HEK293 (cell line): Measurements from ENCODE around the gene ADGB.

Experiments used
- CTCF ChIA-PET: fragments of 350-600 bp; formaldehyde crosslinking; extraction: SDS; loops from one replicate; lab custom pipeline; 2021; ENCODE audit warnings: antibody characterized with exemption; lab: Yijun Ruan, JAX
- POLR2A ChIA-PET: fragments of 300-600 bp; formaldehyde crosslinking; extraction: SDS; loops from one replicate; lab custom pipeline; 2020; ENCODE audit warnings: antibody characterized with exemption, inconsistent platforms; lab: Yijun Ruan, JAX
- H3K27ac ChIP-seq: fragments of 200-500 bp; sonication (Bioruptor generic); 2 replicates; pipeline ENCODE4 v1.5.1; 2014; ENCODE audit warnings: low read depth, low read length, control low read depth, inconsistent platforms; ENCODE audit errors: extremely low read depth
- H3K36me3 ChIP-seq, 2 experiments: fragments of 200-500 bp in 1 of 2; sonication (Bioruptor generic) in 1 of 2; 1 replicate in 1 of 2; 2 replicates in 1 of 2; pipeline ENCODE4 v1.5.1; 2014 to 2017; ENCODE audit warnings: inconsistent platforms in 2 of 2, low read length in 2 of 2; ENCODE audit not compliant: control insufficient read depth in 2 of 2, insufficient read depth in 1 of 2
- H3K4me1 ChIP-seq: fragments of 200-500 bp; sonication (Bioruptor generic); 2 replicates; pipeline ENCODE4 v1.5.1; 2014; ENCODE audit warnings: mild to moderate bottlenecking, low read length, inconsistent platforms; ENCODE audit not compliant: control insufficient read depth, insufficient read depth
- H3K4me3 ChIP-seq: 2 replicates; pipeline ENCODE4 v1.5.1; 2011; ENCODE audit warnings: low read depth, mild to moderate bottlenecking, control low read depth, low read length, moderate library complexity
- H3K9me3 ChIP-seq: fragments of 200-500 bp; sonication (Bioruptor generic); 2 replicates; pipeline ENCODE4 v1.5.1; 2014; ENCODE audit warnings: low read depth, low read length, inconsistent platforms; ENCODE audit not compliant: control insufficient read depth, insufficient read depth
- GLI2 ChIP-seq: fragments of 450-650 bp; formaldehyde crosslinking; IDR thresholded peaks from 2 replicates; pipeline ENCODE4; 2017; ENCODE audit warnings: missing biosample characterization, missing genetic modification characterization, low read depth, borderline replicate concordance
- HOXA7 ChIP-seq: sonication (generic); formaldehyde crosslinking; IDR thresholded peaks from 2 replicates; pipeline ENCODE4 v1.8.1; 2022; ENCODE audit warnings: missing genetic modification reagents, borderline replicate concordance
- SALL2 ChIP-seq: fragments of 450-650 bp; formaldehyde crosslinking; IDR thresholded peaks from 2 replicates; pipeline ENCODE4 v1.5.0; 2017; ENCODE audit warnings: missing biosample characterization, mild to moderate bottlenecking, missing genetic modification characterization, borderline replicate concordance
- SP3 ChIP-seq: fragments of 450-650 bp; formaldehyde crosslinking; IDR thresholded peaks from 2 replicates; pipeline ENCODE4 v1.5.1; 2016; ENCODE audit warnings: missing biosample characterization, missing genetic modification characterization
- YY2 ChIP-seq: fragments of 450-650 bp; formaldehyde crosslinking; IDR thresholded peaks from 2 replicates; pipeline ENCODE4 v1.5.1; 2016; ENCODE audit warnings: missing biosample characterization, missing genetic modification characterization
- ZFHX2 ChIP-seq: fragments of 450-650 bp; formaldehyde crosslinking; conservative IDR thresholded peaks from 2 replicates; pipeline ENCODE4 v1.5.1; 2016; ENCODE audit warnings: missing biosample characterization, missing genetic modification characterization
- ZFP41 ChIP-seq: fragments of 450-650 bp; formaldehyde crosslinking; IDR thresholded peaks from 2 replicates; pipeline ENCODE4 v1.5.1; 2016; ENCODE audit warnings: missing biosample characterization, missing genetic modification characterization, borderline replicate concordance
- ZNF335 ChIP-seq: fragments of 450-650 bp; formaldehyde crosslinking; conservative IDR thresholded peaks from 2 replicates; pipeline ENCODE4 v1.5.1; 2016; ENCODE audit warnings: missing biosample characterization, missing genetic modification characterization
- ZNF341 ChIP-seq: fragments of 450-650 bp; formaldehyde crosslinking; IDR thresholded peaks from 2 replicates; pipeline ENCODE4; 2016; ENCODE audit warnings: low read depth, missing biosample characterization, missing genetic modification characterization
- ZNF37A ChIP-seq: fragments of 450-650 bp; IDR thresholded peaks from 2 replicates; pipeline ENCODE4 v1.5.1; 2018; ENCODE audit warnings: missing biosample characterization, missing genetic modification characterization
- ZNF548 ChIP-seq: fragments of 450-650 bp; formaldehyde crosslinking; IDR thresholded peaks from 2 replicates; pipeline ENCODE4 v1.5.1; 2016; ENCODE audit warnings: missing biosample characterization, missing genetic modification characterization
- ZNF610 ChIP-seq: fragments of 450-650 bp; formaldehyde crosslinking; IDR thresholded peaks from 2 replicates; pipeline ENCODE4 v1.5.1; 2016; ENCODE audit warnings: missing biosample characterization, missing genetic modification characterization, borderline replicate concordance
- ZNF660 ChIP-seq: fragments of 450-650 bp; IDR thresholded peaks from 2 replicates; pipeline ENCODE4 v1.5.1; 2018; ENCODE audit warnings: missing biosample characterization, mild to moderate bottlenecking, missing genetic modification characterization
- ZNF785 ChIP-seq: fragments of 450-650 bp; formaldehyde crosslinking; IDR thresholded peaks from 2 replicates; pipeline ENCODE4 v1.5.1; 2016; ENCODE audit warnings: missing biosample characterization, missing genetic modification characterization
- TF ChIP-seq, protein P1 (sequence below): fragments of 450-650 bp; formaldehyde crosslinking; IDR thresholded peaks from 2 replicates; pipeline ENCODE4 v1.5.1; 2016; ENCODE audit warnings: missing biosample characterization, missing genetic modification characterization
- TF ChIP-seq, protein P2 (sequence below): fragments of 450-650 bp; formaldehyde crosslinking; IDR thresholded peaks from 2 replicates; pipeline ENCODE4 v1.5.1; 2017; ENCODE audit warnings: missing biosample characterization, missing genetic modification characterization
- TF ChIP-seq, protein P3 (sequence below): fragments of 450-650 bp; formaldehyde crosslinking; IDR thresholded peaks from 2 replicates; pipeline ENCODE4; 2016; ENCODE audit warnings: missing biosample characterization, missing genetic modification characterization
- TF ChIP-seq, protein P4 (sequence below): fragments of 450-650 bp; formaldehyde crosslinking; IDR thresholded peaks from 2 replicates; pipeline ENCODE4 v1.5.1; 2016; ENCODE audit warnings: missing biosample characterization, missing genetic modification characterization
- TF ChIP-seq, protein P5 (sequence below): fragments of 450-650 bp; formaldehyde crosslinking; IDR thresholded peaks from 2 replicates; pipeline ENCODE4 v1.5.1; 2016; ENCODE audit warnings: missing biosample characterization, missing genetic modification characterization
- TF ChIP-seq, protein P6 (sequence below): fragments of 450-650 bp; formaldehyde crosslinking; IDR thresholded peaks from 2 replicates; pipeline ENCODE4 v1.5.1; 2016; ENCODE audit warnings: missing biosample characterization, missing genetic modification characterization, low read depth
- TF ChIP-seq, protein P7 (sequence below): fragments of 450-650 bp; formaldehyde crosslinking; IDR thresholded peaks from 2 replicates; pipeline ENCODE4 v1.5.0; 2017; ENCODE audit warnings: missing biosample characterization, missing genetic modification characterization, borderline replicate concordance
- TF ChIP-seq, protein P8 (sequence below): fragments of 450-650 bp; formaldehyde crosslinking; IDR thresholded peaks from 2 replicates; pipeline ENCODE4 v1.5.1; 2016; ENCODE audit warnings: missing biosample characterization, missing genetic modification characterization

Gene ADGB

DNA sequence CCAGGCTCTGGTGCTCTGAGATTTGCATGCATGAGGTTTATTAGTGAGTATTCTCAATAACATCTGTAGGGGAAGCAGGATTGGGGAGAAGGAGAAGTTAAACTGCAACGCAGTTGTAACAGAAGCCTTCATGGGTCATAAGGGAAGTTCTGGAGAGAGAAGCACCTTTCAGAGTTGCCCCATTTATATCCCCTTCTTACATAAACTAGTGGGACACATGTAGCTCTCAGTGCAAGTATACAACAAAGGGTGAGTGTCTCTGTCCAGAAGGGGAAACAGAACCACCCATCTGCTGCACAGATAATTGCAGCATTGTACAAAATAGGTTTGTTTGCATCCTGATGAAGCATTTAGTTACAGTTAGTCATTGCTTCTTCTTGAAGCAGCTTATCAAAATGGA, 4.3 kb upstream of the ADGB start:
- H3K36me3 ChIP-seq = no peaks in the 10 kb centered on the region
- no peak overlapping the region for H3K27ac ChIP-seq
- no peak for TF ChIP-seq ZNF37A
- TF ChIP-seq ZNF335 (tag by site-specific recombination) = no peak
- TF ChIP-seq ZNF341 (tag by site-specific recombination) = no peak
- TF ChIP-seq ZNF548 = no peak
- no peak for TF ChIP-seq ZFHX2 (tag by site-specific recombination)
- TF ChIP-seq, protein P1, sequence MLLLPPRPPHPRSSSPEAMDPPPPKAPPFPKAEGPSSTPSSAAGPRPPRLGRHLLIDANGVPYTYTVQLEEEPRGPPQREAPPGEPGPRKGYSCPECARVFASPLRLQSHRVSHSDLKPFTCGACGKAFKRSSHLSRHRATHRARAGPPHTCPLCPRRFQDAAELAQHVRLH (tag by site-specific recombination) = no peak
- TF ChIP-seq, protein P2, sequence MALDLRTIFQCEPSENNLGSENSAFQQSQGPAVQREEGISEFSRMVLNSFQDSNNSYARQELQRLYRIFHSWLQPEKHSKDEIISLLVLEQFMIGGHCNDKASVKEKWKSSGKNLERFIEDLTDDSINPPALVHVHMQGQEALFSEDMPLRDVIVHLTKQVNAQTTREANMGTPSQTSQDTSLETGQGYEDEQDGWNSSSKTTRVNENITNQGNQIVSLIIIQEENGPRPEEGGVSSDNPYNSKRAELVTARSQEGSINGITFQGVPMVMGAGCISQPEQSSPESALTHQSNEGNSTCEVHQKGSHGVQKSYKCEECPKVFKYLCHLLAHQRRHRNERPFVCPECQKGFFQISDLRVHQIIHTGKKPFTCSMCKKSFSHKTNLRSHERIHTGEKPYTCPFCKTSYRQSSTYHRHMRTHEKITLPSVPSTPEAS = no peak
- TF ChIP-seq, protein P3, sequence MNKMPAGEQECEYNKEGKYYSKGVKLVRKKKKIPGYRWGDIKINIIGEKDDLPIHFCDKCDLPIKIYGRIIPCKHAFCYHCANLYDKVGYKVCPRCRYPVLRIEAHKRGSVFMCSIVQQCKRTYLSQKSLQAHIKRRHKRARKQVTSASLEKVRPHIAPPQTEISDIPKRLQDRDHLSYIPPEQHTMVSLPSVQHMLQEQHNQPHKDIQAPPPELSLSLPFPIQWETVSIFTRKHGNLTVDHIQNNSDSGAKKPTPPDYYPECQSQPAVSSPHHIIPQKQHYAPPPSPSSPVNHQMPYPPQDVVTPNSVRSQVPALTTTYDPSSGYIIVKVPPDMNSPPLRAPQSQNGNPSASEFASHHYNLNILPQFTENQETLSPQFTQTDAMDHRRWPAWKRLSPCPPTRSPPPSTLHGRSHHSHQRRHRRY = no peak
- TF ChIP-seq ZNF610 (tag by site-specific recombination) = no peak
- TF ChIP-seq ZFP41 = no peak
- TF ChIP-seq, protein P4, sequence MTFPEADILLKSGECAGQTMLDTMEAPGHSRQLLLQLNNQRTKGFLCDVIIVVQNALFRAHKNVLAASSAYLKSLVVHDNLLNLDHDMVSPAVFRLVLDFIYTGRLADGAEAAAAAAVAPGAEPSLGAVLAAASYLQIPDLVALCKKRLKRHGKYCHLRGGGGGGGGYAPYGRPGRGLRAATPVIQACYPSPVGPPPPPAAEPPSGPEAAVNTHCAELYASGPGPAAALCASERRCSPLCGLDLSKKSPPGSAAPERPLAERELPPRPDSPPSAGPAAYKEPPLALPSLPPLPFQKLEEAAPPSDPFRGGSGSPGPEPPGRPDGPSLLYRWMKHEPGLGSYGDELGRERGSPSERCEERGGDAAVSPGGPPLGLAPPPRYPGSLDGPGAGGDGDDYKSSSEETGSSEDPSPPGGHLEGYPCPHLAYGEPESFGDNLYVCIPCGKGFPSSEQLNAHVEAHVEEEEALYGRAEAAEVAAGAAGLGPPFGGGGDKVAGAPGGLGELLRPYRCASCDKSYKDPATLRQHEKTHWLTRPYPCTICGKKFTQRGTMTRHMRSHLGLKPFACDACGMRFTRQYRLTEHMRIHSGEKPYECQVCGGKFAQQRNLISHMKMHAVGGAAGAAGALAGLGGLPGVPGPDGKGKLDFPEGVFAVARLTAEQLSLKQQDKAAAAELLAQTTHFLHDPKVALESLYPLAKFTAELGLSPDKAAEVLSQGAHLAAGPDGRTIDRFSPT = no peak
- no peak for TF ChIP-seq HOXA7 (CRISPR knock-in tag)
- TF ChIP-seq, all 188 proteins: peak for 0
- Histone ChIP-seq H3K4me3 (no peak overlapping the region), H3K9me3 (no peaks in the 10 kb centered on the region), H3K4me1 (no peaks in the 10 kb centered on the region)
- ChIA-PET POLR2A (no interaction called here), CTCF (interaction anchor here (0.7 kb wide), 1 partner anchor 225 kb away, joined by 3 read pairs; no protein-coding TSS in a partner anchor)

DNA sequence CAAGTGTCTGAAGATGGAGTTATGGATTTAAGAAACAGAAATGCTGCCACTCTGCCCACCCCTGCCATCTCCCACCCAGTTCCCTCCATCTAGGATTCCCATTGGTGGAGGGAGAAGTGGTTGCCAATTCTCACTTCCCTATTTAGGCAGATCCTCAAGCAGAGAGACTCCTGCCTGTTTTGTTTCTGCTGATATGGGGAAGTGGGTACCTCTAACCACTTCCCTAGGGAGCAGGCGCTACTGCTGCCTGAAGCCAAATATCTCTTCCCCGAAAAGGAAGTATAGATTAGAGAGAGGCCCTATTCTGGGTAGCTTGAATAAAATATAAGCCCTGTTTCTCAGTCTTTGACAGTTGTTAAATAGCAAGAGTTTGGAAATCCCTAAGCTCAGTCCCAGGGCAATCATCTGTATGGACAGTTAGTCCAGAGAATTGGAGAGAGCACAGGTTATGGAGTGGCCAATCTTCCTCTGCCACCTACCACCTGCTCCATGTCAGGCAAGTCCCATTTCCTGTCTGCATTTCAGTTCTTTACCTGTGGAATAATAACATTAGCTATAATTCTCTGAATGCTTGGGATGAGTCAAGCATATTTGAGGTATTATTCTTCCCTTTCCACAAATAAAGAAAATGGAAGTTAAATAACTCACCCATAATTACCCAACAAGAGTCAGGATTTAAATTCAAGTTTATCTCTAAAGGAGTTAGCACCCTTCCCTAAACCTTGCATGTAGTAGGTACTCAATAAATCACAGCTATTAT, 2.6 kb upstream of the ADGB start:
- ChIA-PET POLR2A (no interaction called here), CTCF (no interaction called here)
- H3K27ac ChIP-seq = no peak overlapping the region
- no peaks in the 10 kb centered on the region for H3K36me3 ChIP-seq
- no peaks in the 10 kb centered on the region for H3K9me3 ChIP-seq
- H3K4me3 ChIP-seq = no peak overlapping the region
- H3K4me1 ChIP-seq = no peaks in the 10 kb centered on the region
- TF ChIP-seq, protein P5, sequence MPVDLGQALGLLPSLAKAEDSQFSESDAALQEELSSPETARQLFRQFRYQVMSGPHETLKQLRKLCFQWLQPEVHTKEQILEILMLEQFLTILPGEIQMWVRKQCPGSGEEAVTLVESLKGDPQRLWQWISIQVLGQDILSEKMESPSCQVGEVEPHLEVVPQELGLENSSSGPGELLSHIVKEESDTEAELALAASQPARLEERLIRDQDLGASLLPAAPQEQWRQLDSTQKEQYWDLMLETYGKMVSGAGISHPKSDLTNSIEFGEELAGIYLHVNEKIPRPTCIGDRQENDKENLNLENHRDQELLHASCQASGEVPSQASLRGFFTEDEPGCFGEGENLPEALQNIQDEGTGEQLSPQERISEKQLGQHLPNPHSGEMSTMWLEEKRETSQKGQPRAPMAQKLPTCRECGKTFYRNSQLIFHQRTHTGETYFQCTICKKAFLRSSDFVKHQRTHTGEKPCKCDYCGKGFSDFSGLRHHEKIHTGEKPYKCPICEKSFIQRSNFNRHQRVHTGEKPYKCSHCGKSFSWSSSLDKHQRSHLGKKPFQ (tag by site-specific recombination) = no peak
- TF ChIP-seq SALL2 (tag by site-specific recombination) (no peak), SP3 (tag by site-specific recombination) (no peak), GLI2 (tag by site-specific recombination) (no peak), ZNF660 (tag by site-specific recombination) (no peak), ZNF785 (tag by site-specific recombination) (no peak), YY2 (no peak)
- TF ChIP-seq, protein P6, sequence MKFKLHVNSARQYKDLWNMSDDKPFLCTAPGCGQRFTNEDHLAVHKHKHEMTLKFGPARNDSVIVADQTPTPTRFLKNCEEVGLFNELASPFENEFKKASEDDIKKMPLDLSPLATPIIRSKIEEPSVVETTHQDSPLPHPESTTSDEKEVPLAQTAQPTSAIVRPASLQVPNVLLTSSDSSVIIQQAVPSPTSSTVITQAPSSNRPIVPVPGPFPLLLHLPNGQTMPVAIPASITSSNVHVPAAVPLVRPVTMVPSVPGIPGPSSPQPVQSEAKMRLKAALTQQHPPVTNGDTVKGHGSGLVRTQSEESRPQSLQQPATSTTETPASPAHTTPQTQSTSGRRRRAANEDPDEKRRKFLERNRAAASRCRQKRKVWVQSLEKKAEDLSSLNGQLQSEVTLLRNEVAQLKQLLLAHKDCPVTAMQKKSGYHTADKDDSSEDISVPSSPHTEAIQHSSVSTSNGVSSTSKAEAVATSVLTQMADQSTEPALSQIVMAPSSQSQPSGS (tag by site-specific recombination) = no peak
- TF ChIP-seq, protein P7, sequence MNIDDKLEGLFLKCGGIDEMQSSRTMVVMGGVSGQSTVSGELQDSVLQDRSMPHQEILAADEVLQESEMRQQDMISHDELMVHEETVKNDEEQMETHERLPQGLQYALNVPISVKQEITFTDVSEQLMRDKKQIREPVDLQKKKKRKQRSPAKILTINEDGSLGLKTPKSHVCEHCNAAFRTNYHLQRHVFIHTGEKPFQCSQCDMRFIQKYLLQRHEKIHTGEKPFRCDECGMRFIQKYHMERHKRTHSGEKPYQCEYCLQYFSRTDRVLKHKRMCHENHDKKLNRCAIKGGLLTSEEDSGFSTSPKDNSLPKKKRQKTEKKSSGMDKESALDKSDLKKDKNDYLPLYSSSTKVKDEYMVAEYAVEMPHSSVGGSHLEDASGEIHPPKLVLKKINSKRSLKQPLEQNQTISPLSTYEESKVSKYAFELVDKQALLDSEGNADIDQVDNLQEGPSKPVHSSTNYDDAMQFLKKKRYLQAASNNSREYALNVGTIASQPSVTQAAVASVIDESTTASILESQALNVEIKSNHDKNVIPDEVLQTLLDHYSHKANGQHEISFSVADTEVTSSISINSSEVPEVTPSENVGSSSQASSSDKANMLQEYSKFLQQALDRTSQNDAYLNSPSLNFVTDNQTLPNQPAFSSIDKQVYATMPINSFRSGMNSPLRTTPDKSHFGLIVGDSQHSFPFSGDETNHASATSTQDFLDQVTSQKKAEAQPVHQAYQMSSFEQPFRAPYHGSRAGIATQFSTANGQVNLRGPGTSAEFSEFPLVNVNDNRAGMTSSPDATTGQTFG = no peak
- TF ChIP-seq, protein P8, sequence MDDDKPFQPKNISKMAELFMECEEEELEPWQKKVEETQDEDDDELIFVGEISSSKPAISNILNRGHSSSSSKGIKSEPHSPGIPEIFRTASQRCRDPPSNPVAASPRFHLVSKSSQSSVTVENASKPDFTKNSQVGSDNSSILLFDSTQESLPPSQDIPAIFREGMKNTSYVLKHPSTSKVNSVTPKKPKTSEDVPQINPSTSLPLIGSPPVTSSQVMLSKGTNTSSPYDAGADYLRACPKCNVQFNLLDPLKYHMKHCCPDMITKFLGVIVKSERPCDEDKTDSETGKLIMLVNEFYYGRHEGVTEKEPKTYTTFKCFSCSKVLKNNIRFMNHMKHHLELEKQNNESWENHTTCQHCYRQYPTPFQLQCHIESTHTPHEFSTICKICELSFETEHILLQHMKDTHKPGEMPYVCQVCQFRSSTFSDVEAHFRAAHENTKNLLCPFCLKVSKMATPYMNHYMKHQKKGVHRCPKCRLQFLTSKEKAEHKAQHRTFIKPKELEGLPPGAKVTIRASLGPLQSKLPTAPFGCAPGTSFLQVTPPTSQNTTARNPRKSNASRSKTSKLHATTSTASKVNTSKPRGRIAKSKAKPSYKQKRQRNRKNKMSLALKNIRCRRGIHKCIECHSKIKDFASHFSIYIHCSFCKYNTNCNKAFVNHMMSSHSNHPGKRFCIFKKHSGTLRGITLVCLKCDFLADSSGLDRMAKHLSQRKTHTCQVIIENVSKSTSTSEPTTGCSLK (tag by site-specific recombination) = no peak
